ENCODE results near the gene OTOG.

DNA sequence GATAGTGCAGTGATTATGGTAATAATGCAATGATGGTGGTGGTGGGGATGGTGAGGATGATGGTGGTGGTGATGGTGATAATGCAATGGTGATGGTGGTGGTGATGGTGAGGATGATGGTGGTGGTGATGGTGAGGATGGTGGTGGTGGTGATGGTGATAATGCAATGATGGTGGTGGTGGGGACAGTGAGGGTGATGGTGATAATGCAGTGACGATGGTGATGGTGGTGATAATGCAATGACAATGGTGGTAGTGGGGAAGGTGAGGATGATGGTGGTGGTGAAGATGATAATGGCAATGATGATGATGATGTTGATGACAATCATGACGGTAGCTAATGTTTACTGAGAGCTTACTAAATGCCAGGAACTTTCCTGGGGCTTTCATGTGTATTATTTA lies 92.7 kb downstream of the OTOG start:
- no peak for TF ChIP-seq POLR2A (IDR thresholded peaks at IDR 0.05)
- TF ChIP-seq, protein P1, sequence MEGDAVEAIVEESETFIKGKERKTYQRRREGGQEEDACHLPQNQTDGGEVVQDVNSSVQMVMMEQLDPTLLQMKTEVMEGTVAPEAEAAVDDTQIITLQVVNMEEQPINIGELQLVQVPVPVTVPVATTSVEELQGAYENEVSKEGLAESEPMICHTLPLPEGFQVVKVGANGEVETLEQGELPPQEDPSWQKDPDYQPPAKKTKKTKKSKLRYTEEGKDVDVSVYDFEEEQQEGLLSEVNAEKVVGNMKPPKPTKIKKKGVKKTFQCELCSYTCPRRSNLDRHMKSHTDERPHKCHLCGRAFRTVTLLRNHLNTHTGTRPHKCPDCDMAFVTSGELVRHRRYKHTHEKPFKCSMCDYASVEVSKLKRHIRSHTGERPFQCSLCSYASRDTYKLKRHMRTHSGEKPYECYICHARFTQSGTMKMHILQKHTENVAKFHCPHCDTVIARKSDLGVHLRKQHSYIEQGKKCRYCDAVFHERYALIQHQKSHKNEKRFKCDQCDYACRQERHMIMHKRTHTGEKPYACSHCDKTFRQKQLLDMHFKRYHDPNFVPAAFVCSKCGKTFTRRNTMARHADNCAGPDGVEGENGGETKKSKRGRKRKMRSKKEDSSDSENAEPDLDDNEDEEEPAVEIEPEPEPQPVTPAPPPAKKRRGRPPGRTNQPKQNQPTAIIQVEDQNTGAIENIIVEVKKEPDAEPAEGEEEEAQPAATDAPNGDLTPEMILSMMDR (IDR thresholded peaks at IDR 0.05) = no peak
